GM12878 (cell line): Measurements from ENCODE around the gene TOB1. TPM values are rescaled to one million over a fixed set of nuclear protein-coding genes. Genes with fewer than 3 reads are reported as not detected.
A peak's percentile ranks its signal among the peaks of the same experiment; 100 is the strongest.

Source experiments
- BHLHE40 ChIP-seq, 2 experiments: fragments of 450-650 bp in 1 of 2; IDR thresholded peaks; 2 replicates each; pipeline ENCODE4 v1.6.1; 2011 to 2017; ENCODE audit warnings: low read depth in 2 of 2, borderline replicate concordance in 1 of 2, improper control_type of control experiment in 1 of 2, low read length in 1 of 2, mild to moderate bottlenecking in 1 of 2
- BMI1 ChIP-seq: fragments of 450-650 bp; IDR thresholded peaks from 2 replicates; pipeline ENCODE4 v1.6.1; 2016; ENCODE audit warnings: mild to moderate bottlenecking, moderate library complexity, borderline replicate concordance
- HDGF ChIP-seq: fragments of 450-650 bp; IDR thresholded peaks from 2 replicates; pipeline ENCODE4 v1.6.1; 2016; ENCODE audit warnings: antibody characterized with exemption
- IRF3 ChIP-seq: fragments of 450-650 bp; IDR thresholded peaks from 2 replicates; pipeline ENCODE4 v1.6.1; 2014; ENCODE audit warnings: mild to moderate bottlenecking
- NFIC ChIP-seq: IDR thresholded peaks from 2 replicates; pipeline ENCODE4 v1.6.1; 2012; ENCODE audit warnings: low read depth, mild to moderate bottlenecking, inconsistent platforms, low read length, moderate library complexity
- NR2F1 ChIP-seq: fragments of 450-650 bp; conservative IDR thresholded peaks from 2 replicates; pipeline ENCODE4 v1.6.1; 2017; ENCODE audit warnings: mild to moderate bottlenecking
- NRF1 ChIP-seq: conservative IDR thresholded peaks from 2 replicates; pipeline ENCODE4 v1.6.1; 2011; ENCODE audit warnings: mild to moderate bottlenecking, low read depth, low read length, improper control_type of control experiment
- RAD21 ChIP-seq: IDR thresholded peaks from 2 replicates; pipeline ENCODE4 v1.6.1; 2011; ENCODE audit warnings: mild to moderate bottlenecking, low read depth, low read length, moderate library complexity; ENCODE audit not compliant: insufficient read depth
- RELA ChIP-seq: fragments of 450-650 bp; IDR thresholded peaks from 2 replicates; pipeline ENCODE4 v1.8.0; 2014; ENCODE audit warnings: borderline replicate concordance; ENCODE audit not compliant: partially characterized antibody
- RELB ChIP-seq: fragments of 450-650 bp; IDR thresholded peaks from 2 replicates; pipeline ENCODE4 v1.6.1; 2017; ENCODE audit warnings: low read depth, mild to moderate bottlenecking, moderate library complexity
- SKIL ChIP-seq: fragments of 450-650 bp; IDR thresholded peaks from 2 replicates; pipeline ENCODE4 v1.6.1; 2017; ENCODE audit warnings: mild to moderate bottlenecking, low read depth, inconsistent platforms; ENCODE audit not compliant: poor library complexity, severe bottlenecking
- SMAD1 ChIP-seq: fragments of 450-650 bp; IDR thresholded peaks from 2 replicates; pipeline ENCODE4 v1.6.1; 2018; ENCODE audit warnings: mild to moderate bottlenecking, low read depth; ENCODE audit not compliant: partially characterized antibody
- SRF ChIP-seq, 2 experiments: IDR thresholded peaks; 2 replicates each; pipeline ENCODE4 v1.6.1; 2011; ENCODE audit warnings: low read depth in 2 of 2, low read length in 2 of 2, mild to moderate bottlenecking in 1 of 2, moderate library complexity in 1 of 2
- STAT3 ChIP-seq: IDR thresholded peaks from 2 replicates; pipeline ENCODE4 v1.6.1; 2011; ENCODE audit warnings: low read depth, low read length, improper control_type of control experiment
- ZBTB33 ChIP-seq: fragments of 450-650 bp; IDR thresholded peaks from 2 replicates; pipeline ENCODE4 v1.6.1; 2017; ENCODE audit warnings: mild to moderate bottlenecking
- ZNF217 ChIP-seq: fragments of 450-650 bp; IDR thresholded peaks from 2 replicates; pipeline ENCODE4 v1.6.1; 2017; ENCODE audit warnings: antibody characterized with exemption, mild to moderate bottlenecking
- polyA plus RNA-seq, 11 experiments: library from polyadenylated mRNA; depleted of rRNA in 4 of 11; unstranded in 6 of 11; stranded (reverse) in 5 of 11; fragments of >200 nt; fragmentation: Nextera tagmentation in 4 of 11; fragmentation: Illumina TruSeq in 1 of 11; extraction: Ambion mirVana in 4 of 11; extraction: Trizol in 1 of 11; gene quantifications; 1 replicate in 1 of 11; 2 replicates in 10 of 11; pipeline versions ENCODE4 v1.2.1 to v1.2.3, GENCODE V29; 2011 to 2016; ENCODE audit warnings: inconsistent platforms in 2 of 11, missing spikeins in 2 of 11, low read depth in 1 of 11
- total RNA-seq, 4 experiments: library from RNA; depleted of rRNA in 3 of 4; stranded (reverse); fragments of >200 nt in 3 of 4; fragmentation: Illumina TruSeq in 1 of 4; extraction: Trizol in 1 of 4; gene quantifications; 2 replicates each; pipeline versions ENCODE4 v1.2.1 to v1.2.3, GENCODE V29; 2013 to 2021
- TF ChIP-seq, protein P1 (sequence below), 3 experiments: IDR thresholded peaks in 2 of 3; conservative IDR thresholded peaks in 1 of 3; 2 replicates each; pipeline ENCODE4 v1.5.1; 2011; ENCODE audit warnings: low read depth in 3 of 3, low read length in 3 of 3, mild to moderate bottlenecking in 3 of 3, control low read depth in 2 of 3, moderate library complexity in 2 of 3, inconsistent platforms in 1 of 3, mixed read lengths in 1 of 3; ENCODE audit not compliant: control insufficient read depth in 2 of 3, insufficient read depth in 1 of 3; ENCODE audit errors: extremely low read depth in 1 of 3
- TF ChIP-seq, protein P2 (sequence below): IDR thresholded peaks from 2 replicates; pipeline ENCODE4 v1.6.1; 2011; ENCODE audit warnings: borderline replicate concordance, low read depth, mild to moderate bottlenecking, moderate library complexity, low read length; ENCODE audit not compliant: insufficient read depth, poor library complexity, severe bottlenecking

Gene TOB1
- total and polyA plus RNA-seq, 10 of the 15 experiments (the other 5 are each of a cell fraction or from before 2014, with no cell fraction given) = 5.0 to 32.4 (median 13.7) TPM

DNA sequence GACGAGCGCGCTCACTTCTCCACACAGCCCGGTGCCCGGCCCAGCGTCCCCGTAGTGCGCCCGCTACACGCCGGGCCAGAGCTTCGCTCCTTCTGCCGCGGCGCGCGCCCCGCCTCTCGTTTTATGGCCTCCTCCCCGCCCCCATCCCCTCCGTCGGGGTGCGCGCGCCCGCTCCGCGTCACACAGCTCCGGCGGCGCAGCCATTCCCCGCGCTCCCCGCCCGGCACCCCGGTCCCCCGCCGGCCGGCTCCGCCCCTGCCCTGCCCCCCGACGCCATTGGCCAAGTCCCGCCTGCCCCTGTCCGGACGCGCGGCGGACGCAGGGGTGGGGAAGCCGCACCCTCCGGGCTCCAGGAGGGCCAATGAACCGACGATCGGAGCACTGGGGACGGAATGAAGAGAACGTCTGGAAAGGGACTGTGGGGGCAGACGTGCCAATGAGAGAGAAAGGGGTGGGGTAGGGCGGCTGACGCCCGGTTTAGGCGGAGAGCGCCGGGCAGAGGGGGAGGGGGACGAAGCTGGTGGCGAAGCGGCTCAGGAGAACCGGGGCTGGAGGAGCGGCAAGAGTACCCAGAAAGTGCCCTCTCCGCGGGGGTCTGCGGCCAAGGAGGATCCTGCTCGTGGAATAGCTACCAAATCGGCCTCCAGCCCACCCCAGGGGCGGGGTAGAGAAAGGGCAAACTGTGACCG, at the start of gene TOB1 (continued):
- TF ChIP-seq NFIC (no peak), RELB (no peak), RAD21 (no peak), IRF3 (no peak), SMAD1 (peak; percentile 16), STAT3 (no peak), ZNF217 (no peak), HDGF (peak; percentile 76; the same call in 1 of the 2 replicates), NRF1 (no peak), BMI1 (no peak), NR2F1 (no peak), SRF (IDR thresholded peaks at IDR 0.05; ENCODE audit: low read depth in 2 of 2, low read length in 2 of 2) (0 out of 4 replicates have a peak, but pooled peaks of 1 of the 2 experiments have one; percentile 4), ZBTB33 (no peak), SKIL (no peak), RELA (no peak), BHLHE40 (IDR thresholded peaks at IDR 0.05; ENCODE audit: borderline replicate concordance in 1 of 2, low read depth in 2 of 2, low read length in 1 of 2) (peak in 1 of 2 experiments; percentile 24; a peak in 1 of 4 replicates)
- TF ChIP-seq, protein P1, sequence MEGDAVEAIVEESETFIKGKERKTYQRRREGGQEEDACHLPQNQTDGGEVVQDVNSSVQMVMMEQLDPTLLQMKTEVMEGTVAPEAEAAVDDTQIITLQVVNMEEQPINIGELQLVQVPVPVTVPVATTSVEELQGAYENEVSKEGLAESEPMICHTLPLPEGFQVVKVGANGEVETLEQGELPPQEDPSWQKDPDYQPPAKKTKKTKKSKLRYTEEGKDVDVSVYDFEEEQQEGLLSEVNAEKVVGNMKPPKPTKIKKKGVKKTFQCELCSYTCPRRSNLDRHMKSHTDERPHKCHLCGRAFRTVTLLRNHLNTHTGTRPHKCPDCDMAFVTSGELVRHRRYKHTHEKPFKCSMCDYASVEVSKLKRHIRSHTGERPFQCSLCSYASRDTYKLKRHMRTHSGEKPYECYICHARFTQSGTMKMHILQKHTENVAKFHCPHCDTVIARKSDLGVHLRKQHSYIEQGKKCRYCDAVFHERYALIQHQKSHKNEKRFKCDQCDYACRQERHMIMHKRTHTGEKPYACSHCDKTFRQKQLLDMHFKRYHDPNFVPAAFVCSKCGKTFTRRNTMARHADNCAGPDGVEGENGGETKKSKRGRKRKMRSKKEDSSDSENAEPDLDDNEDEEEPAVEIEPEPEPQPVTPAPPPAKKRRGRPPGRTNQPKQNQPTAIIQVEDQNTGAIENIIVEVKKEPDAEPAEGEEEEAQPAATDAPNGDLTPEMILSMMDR (IDR thresholded peaks at IDR 0.05 in 2 of 3, conservative IDR thresholded peaks at IDR 0.05 in 1 of 3; ENCODE audit: control insufficient read depth in 2 of 3, extremely low read depth in 1 of 3, insufficient read depth in 1 of 3, low read depth in 3 of 3, low read length in 3 of 3) = no peak
- TF ChIP-seq, protein P2, sequence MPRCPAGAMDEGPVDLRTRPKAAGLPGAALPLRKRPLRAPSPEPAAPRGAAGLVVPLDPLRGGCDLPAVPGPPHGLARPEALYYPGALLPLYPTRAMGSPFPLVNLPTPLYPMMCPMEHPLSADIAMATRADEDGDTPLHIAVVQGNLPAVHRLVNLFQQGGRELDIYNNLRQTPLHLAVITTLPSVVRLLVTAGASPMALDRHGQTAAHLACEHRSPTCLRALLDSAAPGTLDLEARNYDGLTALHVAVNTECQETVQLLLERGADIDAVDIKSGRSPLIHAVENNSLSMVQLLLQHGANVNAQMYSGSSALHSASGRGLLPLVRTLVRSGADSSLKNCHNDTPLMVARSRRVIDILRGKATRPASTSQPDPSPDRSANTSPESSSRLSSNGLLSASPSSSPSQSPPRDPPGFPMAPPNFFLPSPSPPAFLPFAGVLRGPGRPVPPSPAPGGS = peak; percentile 12
